K562 (cell line): ENCODE measurements around the gene DLGAP1. TPM values are rescaled to one million over a fixed set of nuclear protein-coding genes. Genes with fewer than 3 reads are reported as not detected.

ENCODE experiments used
- ATAC-seq: fragments of 200-7000 bp; cut with Tn5 transposase; 3 replicates; pipeline ENCODE4 v1.9.1; 2020; ENCODE audit warnings: moderate library complexity
- BruUV-seq: library from RNA; stranded (reverse); fragments of 400-500 nt; replicated peaks from 2 replicates; lab custom pipeline; 2021; lab: Mats Ljungman, UMichigan
- CTCF ChIA-PET: fragments of 300-600 bp; formaldehyde crosslinking; extraction: SDS; loops from one replicate; lab custom pipeline; 2021; ENCODE audit warnings: low intra/inter-chr PET ratio; lab: Yijun Ruan, JAX
- POLR2A ChIA-PET: fragments of 300-600, 350-650 bp; sonication (Branson Sonifier 250); formaldehyde crosslinking; extraction: SDS; loops from one replicate; lab custom pipeline; 2021; ENCODE audit warnings: antibody characterized with exemption, inconsistent platforms; lab: Yijun Ruan, JAX
- DNase-seq, 4 experiments: peaks; one replicate each; pipeline versions ENCODE4 v3.0.0 to v3.0.0-alpha.2; 2011 to 2018; ENCODE audit warnings: low spot score in 3 of 4, mixed read lengths in 3 of 4; ENCODE audit errors: extremely low read depth in 1 of 4
- FAIRE-seq: peaks from 2 replicates; lab custom pipeline; 2011; peaks lifted over from hg19 to GRCh38; lab: Jason Lieb, UNC
- H2AFZ ChIP-seq: 2 replicates; pipeline ENCODE4 v1.6.0; 2011; ENCODE audit warnings: low read depth, low read length, control low read depth, inconsistent platforms
- H3K27ac ChIP-seq: fragments of 200-600 bp; 3 replicates; pipeline ENCODE4 v1.8.0; 2011; ENCODE audit warnings: low read depth, mild to moderate bottlenecking, control low read depth, inconsistent platforms, low read length, moderate library complexity, mixed read lengths; ENCODE audit errors: extremely low read depth
- H3K27me3 ChIP-seq, 2 experiments: fragments of 300-600 bp in 1 of 2; 2 replicates in 1 of 2; 3 replicates in 1 of 2; pipeline versions ENCODE4 v1.6.0 to v1.8.0; 2011; ENCODE audit warnings: inconsistent platforms in 2 of 2, low read length in 2 of 2, mild to moderate bottlenecking in 1 of 2, mixed read lengths in 1 of 2, moderate library complexity in 1 of 2; ENCODE audit not compliant: control insufficient read depth in 2 of 2, insufficient read depth in 2 of 2
- H3K36me3 ChIP-seq: fragments of 300-600 bp; 3 replicates; pipeline ENCODE4 v1.8.0; 2011; ENCODE audit warnings: mild to moderate bottlenecking, low read length, inconsistent platforms; ENCODE audit not compliant: control insufficient read depth, insufficient read depth
- H3K4me1 ChIP-seq, 2 experiments: fragments of 200-600 bp in 1 of 2; replicated peaks in 1 of 2; 2 replicates in 1 of 2; 3 replicates in 1 of 2; pipeline versions ENCODE4 v1.5.1 to v1.8.0; 2011; ENCODE audit warnings: inconsistent platforms in 2 of 2, low read length in 2 of 2, mild to moderate bottlenecking in 1 of 2, mixed read lengths in 1 of 2, moderate library complexity in 1 of 2; ENCODE audit not compliant: control insufficient read depth in 2 of 2, insufficient read depth in 2 of 2
- H3K4me2 ChIP-seq: 2 replicates; pipeline ENCODE4 v1.6.1; 2011; ENCODE audit warnings: low read length, control low read depth, inconsistent platforms, mixed read lengths; ENCODE audit not compliant: insufficient read depth
- H3K4me3 ChIP-seq: fragments of 200-600 bp; sonication (generic), shearing (Covaris generic); 2 replicates; pipeline ENCODE4 v1.5.1; 2016; ENCODE audit warnings: control low read depth, inconsistent platforms
- H3K79me2 ChIP-seq: fragments of 200-600 bp; 3 replicates; pipeline ENCODE4 v1.8.0; 2011; ENCODE audit warnings: low read length, inconsistent platforms; ENCODE audit not compliant: control insufficient read depth, insufficient read depth
- H3K9ac ChIP-seq, 2 experiments: 2 replicates each; pipeline versions ENCODE4 v1.6.0 to v1.6.1; 2011; ENCODE audit warnings: low read depth in 2 of 2, low read length in 2 of 2, control low read depth in 1 of 2, inconsistent platforms in 1 of 2, mild to moderate bottlenecking in 1 of 2, mixed read lengths in 1 of 2; ENCODE audit not compliant: insufficient read depth in 1 of 2
- H3K9me1 ChIP-seq: one replicate; pipeline ENCODE4 v1.6.0; 2011; ENCODE audit warnings: inconsistent platforms, mild to moderate bottlenecking, low read length, moderate library complexity; ENCODE audit not compliant: control insufficient read depth, insufficient read depth
- H3K9me3 ChIP-seq: replicated peaks from 2 replicates; pipeline ENCODE4 v1.5.1; 2011; ENCODE audit warnings: low read depth, low read length, inconsistent platforms; ENCODE audit not compliant: control insufficient read depth, insufficient read depth
- H4K20me1 ChIP-seq: replicated peaks from 2 replicates; pipeline ENCODE4 v1.6.1; 2011; ENCODE audit warnings: low read length, inconsistent platforms, mixed read lengths; ENCODE audit not compliant: control insufficient read depth, insufficient read depth
- ARNT ChIP-seq, 2 experiments: fragments of 450-650 bp; IDR thresholded peaks; 2 replicates each; pipeline ENCODE4 v1.6.1; 2016; ENCODE audit warnings: mild to moderate bottlenecking in 1 of 2
- CBX1 ChIP-seq: sonication (generic); IDR thresholded peaks from 2 replicates; pipeline ENCODE4 v1.6.1; 2016; ENCODE audit warnings: antibody characterized with exemption, low read depth, mild to moderate bottlenecking
- ELF2 ChIP-seq: fragments of 250-450 bp; sonication (Bioruptor Pico); IDR thresholded peaks from 2 replicates; pipeline ENCODE4 v1.5.0; 2021; ENCODE audit warnings: mild to moderate bottlenecking
- FOXM1 ChIP-seq, 2 experiments: fragments of 450-650 bp in 1 of 2; sonication (generic) in 1 of 2; formaldehyde crosslinking in 1 of 2; IDR thresholded peaks; 2 replicates each; pipeline versions ENCODE4 v1.6.1 to v1.9.0; 2017 to 2022; ENCODE audit warnings: low read depth in 2 of 2, mild to moderate bottlenecking in 2 of 2, missing genetic modification reagents in 1 of 2, moderate library complexity in 1 of 2
- MEIS2 ChIP-seq: fragments of 450-650 bp; IDR thresholded peaks from 2 replicates; pipeline ENCODE4 v1.6.1; 2014; ENCODE audit warnings: mild to moderate bottlenecking; ENCODE audit not compliant: partially characterized antibody
- NCOA4 ChIP-seq: fragments of 450-650 bp; IDR thresholded peaks from 2 replicates; pipeline ENCODE4 v1.6.1; 2018; ENCODE audit warnings: mild to moderate bottlenecking; ENCODE audit not compliant: partially characterized antibody
- ZNF79 ChIP-seq: fragments of 250-450 bp; sonication (Bioruptor Pico); IDR thresholded peaks from 2 replicates; pipeline ENCODE4 v1.4.0; 2020; ENCODE audit warnings: low read depth, mild to moderate bottlenecking, moderate library complexity
- ZNF830 ChIP-seq: fragments of 250-450 bp; sonication (Bioruptor Pico); IDR thresholded peaks from 2 replicates; pipeline ENCODE4 v1.5.0; 2021; ENCODE audit warnings: mild to moderate bottlenecking
- WGBS: fragments of 100-300 bp; shearing (Covaris generic); methylation state at CpG from one replicate; pipeline ENCODE4 v1.1.6; 2016; ENCODE audit warnings: low coverage, mixed read lengths; ENCODE audit not compliant: insufficient coverage; ENCODE audit errors: missing lambda C conversion rate; 5-methylcytosine and 5-hydroxymethylcytosine counted together
- in situ Hi-C: fragments of 300-500 bp; cut with MboI; formaldehyde crosslinking; loops from 4 replicates; pipeline ENCODE4 v1.15.0; 2018; ENCODE audit warnings: inconsistent platforms, mixed read lengths
- intact Hi-C: fragments of 100-400 bp; cut with micrococcal nuclease; formaldehyde crosslinking; loops from 2 replicates; pipeline ENCODE4 v1.14.2; 2022
- polyA plus RNA-seq, 8 experiments: library from polyadenylated mRNA; depleted of rRNA in 4 of 8; stranded (reverse) in 5 of 8; unstranded in 3 of 8; fragments of >200 nt; fragmentation: Nextera tagmentation in 2 of 8; fragmentation: Illumina TruSeq in 1 of 8; extraction: Ambion mirVana in 2 of 8; extraction: Trizol in 1 of 8; gene quantifications; 2 replicates each; pipeline versions ENCODE4 v1.2.1 to v1.2.3, GENCODE V29; 2011 to 2014; ENCODE audit warnings: inconsistent platforms in 1 of 8, missing spikeins in 1 of 8
- total RNA-seq, 7 experiments: library from RNA; depleted of rRNA in 6 of 7; stranded (reverse); fragments of >200 nt in 6 of 7; fragmentation: Illumina TruSeq in 2 of 7; extraction: Trizol in 2 of 7; gene quantifications; 2 replicates each; pipeline versions ENCODE4 v1.2.1 to v1.2.3, GENCODE V29; 2011 to 2021; ENCODE audit warnings: low replicate concordance in 1 of 7

The DLGAP1 gene
- total and polyA plus RNA-seq, 9 of the 15 experiments (the other 6 are each of a cell fraction or from before 2014, with no cell fraction given), result 0.04 to 0.22 (median 0.08) TPM

DNA sequence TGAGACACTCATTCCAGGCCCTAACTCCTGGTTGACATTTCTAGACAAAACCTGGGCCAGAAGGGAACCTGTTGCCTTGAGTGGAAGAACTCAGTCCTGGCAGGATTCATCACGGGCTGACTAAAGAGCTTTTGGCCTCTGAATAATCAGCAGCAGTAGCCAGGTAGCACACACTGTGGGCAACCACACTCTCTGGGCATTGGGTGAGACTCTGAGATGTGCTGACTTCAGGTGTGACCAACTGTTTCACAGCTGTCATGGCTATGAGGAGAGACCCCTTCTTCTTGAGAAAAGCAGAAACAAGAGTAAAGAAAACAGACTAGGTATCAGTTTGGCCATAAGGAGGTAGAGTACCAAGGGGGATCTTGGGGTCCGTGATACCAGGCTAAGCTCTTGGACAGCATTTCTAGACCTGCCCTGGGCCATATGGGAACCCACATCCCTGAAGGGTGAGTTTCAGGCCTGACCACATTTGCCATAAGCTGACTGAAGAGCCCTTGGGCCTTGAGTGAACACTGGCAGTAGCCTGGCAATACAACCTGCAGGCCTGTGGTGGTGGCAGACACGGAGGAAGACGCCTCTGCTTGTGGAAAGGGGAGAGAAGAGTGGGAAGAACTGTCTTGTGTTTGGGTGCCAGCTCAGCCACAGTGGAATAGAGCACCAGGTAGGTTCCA is 230.9 kb downstream of the DLGAP1 start:
- H3K9ac ChIP-seq, result no peak overlapping the region
- H3K9me1 ChIP-seq, result no peaks in the 10 kb centered on the region
- in situ Hi-C loops (no loop called here), intact Hi-C loops (no loop called here)
- TF ChIP-seq ZNF79, result no peak
- no peak for TF ChIP-seq ELF2 (CRISPR knock-in tag)
- TF ChIP-seq CBX1, result no peak
- no peak for TF ChIP-seq ZNF830 (CRISPR knock-in tag)
- no peak for TF ChIP-seq FOXM1 (IDR thresholded peaks at IDR 0.05; ENCODE audit: low read depth)
- no peak for TF ChIP-seq FOXM1 (CRISPR knock-in tag; IDR thresholded peaks at IDR 0.05; ENCODE audit: low read depth)
- TF ChIP-seq ARNT (IDR thresholded peaks at IDR 0.05), result no peak
- no peak for TF ChIP-seq NCOA4
- no peak for TF ChIP-seq MEIS2
- DNase-seq (no peak), ATAC-seq (no peak), FAIRE-seq (no peak)
- H4K20me1 ChIP-seq, result no peaks in the 10 kb centered on the region
- no peaks in the 10 kb centered on the region for H3K4me1 ChIP-seq
- H3K79me2 ChIP-seq, result no peaks in the 10 kb centered on the region
- BruUV-seq, result no TSS peak
- no peak overlapping the region for H3K4me3 ChIP-seq
- no peak overlapping the region for H3K27ac ChIP-seq
- ChIA-PET POLR2A (no interaction called here), CTCF (no interaction called here)
- H3K27me3 ChIP-seq, result no peaks in the 10 kb centered on the region
- WGBS, result 0% methylated on average over 4 of the region's 4 CpGs
- no peaks in the 10 kb centered on the region for H3K9me3 ChIP-seq
- H3K36me3 ChIP-seq, result no peaks in the 10 kb centered on the region
- no peak overlapping the region for H2AFZ ChIP-seq
- H3K4me2 ChIP-seq, result no peak overlapping the region
